NOMO-1 (cell line): Measurements from ENCODE around the gene SMPD4.
A peak's percentile ranks its signal among the peaks of the same experiment; 100 is the strongest.
"Not testable (repeated sequence)": the region's sequence is repeated elsewhere in the genome, so short reads cannot be mapped to it uniquely, and the experiment has no call there.

Source experiments
- DNase-seq, 2 experiments: peaks; one replicate each; lab custom pipeline; 2025; ENCODE audit not compliant: unreplicated experiment in 2 of 2; lab: John Stamatoyannopoulos, UW

The SMPD4 gene

GRCh38 chr2:130187268-130187667, 5.9 kb upstream of the SMPD4 start:
- DNase-seq, result no peak

- no peak for DNase-seq
Observed at GRCh38 chr2:130186391-130186790, 5.0 kb upstream of the SMPD4 start.

- DNase-seq, result no peak
Observed at GRCh38 chr2:130185896-130186295, 4.5 kb upstream of the SMPD4 start.

- no peak for DNase-seq
Observed at GRCh38 chr2:130185436-130185835, 4.0 kb upstream of the SMPD4 start.

GRCh38 chr2:130183512-130184373, 2.3 kb upstream of the SMPD4 start:
- no peak for DNase-seq

- not testable (repeated sequence) for DNase-seq
Observed at GRCh38 chr2:130182826-130183511, 1.6 kb upstream of the SMPD4 start.

GRCh38 chr2:130181880-130182682, 679 bp upstream of the SMPD4 start, which contains the start of gene MZT2B:
MZT2B (plus strand) TSS chr2:130182262; CDS start chr2:130182283, 21 bp downstream.
- peak; percentile 77 to 93 for DNase-seq

- not testable (repeated sequence) for DNase-seq
Observed at GRCh38 chr2:130180404-130181324, 738 bp downstream of the SMPD4 start.

- not testable (repeated sequence) for DNase-seq
Observed at GRCh38 chr2:130174866-130175265, 6.5 kb downstream of the SMPD4 start.

- no peak for DNase-seq
Observed at GRCh38 chr2:130169896-130170295, 11.5 kb downstream of the SMPD4 start.

- DNase-seq, result not testable (repeated sequence)
Observed at GRCh38 chr2:130169163-130169562, 12.2 kb downstream of the SMPD4 start.

- not testable (repeated sequence) for DNase-seq
Observed at GRCh38 chr2:130166611-130167010, 14.8 kb downstream of the SMPD4 start.

- no peak for DNase-seq
Observed at GRCh38 chr2:130165293-130166016, 15.9 kb downstream of the SMPD4 start.

GRCh38 chr2:130162968-130163367, 18.4 kb downstream of the SMPD4 start:
- DNase-seq, result no peak

GRCh38 chr2:130162486-130162885, 18.9 kb downstream of the SMPD4 start:
- DNase-seq, result not testable (repeated sequence)

GRCh38 chr2:130160838-130161705, 20.3 kb downstream of the SMPD4 start:
- DNase-seq, result not testable (repeated sequence)

GRCh38 chr2:130160131-130160530, 21.3 kb downstream of the SMPD4 start:
- no peak for DNase-seq

- DNase-seq, result not testable (repeated sequence)
Observed at GRCh38 chr2:130159376-130159775, 22.0 kb downstream of the SMPD4 start.
